Activated CD4-positive, alpha-beta T cell treated with anti-CD3 and anti-CD28 coated beads for 4 hours (primary cell): ENCODE data around the gene MTMR6.

ENCODE experiments used
- DNase-seq, 2 donors: peaks; one replicate each; pipeline ENCODE4 v3.0.0-alpha.2; 2020

The MTMR6 gene

GRCh38 chr13:25214491-25215252 is 72.6 kb downstream of the MTMR6 start:
- DNase-seq: no peak

GRCh38 chr13:25213715-25214114 is 73.6 kb downstream of the MTMR6 start:
- no peak for DNase-seq

- no peak for DNase-seq
Observed at GRCh38 chr13:25210842-25211569, 76.3 kb downstream of the MTMR6 start.

GRCh38 chr13:25207291-25207810 is 79.9 kb downstream of the MTMR6 start:
- DNase-seq: no peak

- DNase-seq: no peak
Observed at GRCh38 chr13:25204863-25205262, 82.4 kb downstream of the MTMR6 start.

- DNase-seq: no peak
Observed at GRCh38 chr13:25203127-25203740, 84.1 kb downstream of the MTMR6 start.

GRCh38 chr13:25200783-25201182 is 86.5 kb downstream of the MTMR6 start:
- DNase-seq: no peak

GRCh38 chr13:25198647-25199046 is 88.6 kb downstream of the MTMR6 start:
- no peak for DNase-seq

GRCh38 chr13:25196971-25197370 is 90.3 kb downstream of the MTMR6 start:
- no peak for DNase-seq
